Neural cell (in vitro differentiated cells): ENCODE measurements around the gene PAX8. TPM values are rescaled to one million over a fixed set of nuclear protein-coding genes. Genes with fewer than 3 reads are reported as not detected.

Experiments used
- H2AFZ ChIP-seq: fragments of 200-600, 300-800 bp; sonication (generic), shearing (Covaris generic); 2 replicates; pipeline ENCODE4 v1.6.0; 2014; ENCODE audit warnings: low read depth, mild to moderate bottlenecking, antibody characterized with exemption, low read length, moderate library complexity
- H3F3A ChIP-seq: fragments of 200-600 bp; shearing (Covaris generic); 2 replicates; pipeline ENCODE4 v1.6.1; 2016; ENCODE audit warnings: mild to moderate bottlenecking, moderate library complexity, mixed read lengths, antibody characterized with exemption, low read length; ENCODE audit not compliant: insufficient read depth, poor library complexity, severe bottlenecking
- H3K27ac ChIP-seq: fragments of 200-600, 300-800 bp; sonication (generic), shearing (Covaris generic); 2 replicates; pipeline ENCODE4 v1.5.1; 2014; ENCODE audit warnings: mild to moderate bottlenecking, low read length, moderate library complexity
- H3K27me3 ChIP-seq: fragments of 300-800, 200-600 bp; sonication (generic), shearing (Covaris generic); 2 replicates; pipeline ENCODE4 v1.6.0; 2014; ENCODE audit warnings: mild to moderate bottlenecking, low read depth, low read length, moderate library complexity; ENCODE audit not compliant: insufficient read depth
- H3K36me3 ChIP-seq: fragments of 300-800, 200-600 bp; sonication (generic), shearing (Covaris generic); 2 replicates; pipeline ENCODE4 v1.5.1; 2014; ENCODE audit warnings: mild to moderate bottlenecking, antibody characterized with exemption, low read length, moderate library complexity; ENCODE audit not compliant: insufficient read depth
- H3K4me2 ChIP-seq: fragments of 300-800, 200-600 bp; sonication (generic), shearing (Covaris generic); 2 replicates; pipeline ENCODE4 v1.6.0; 2014; ENCODE audit warnings: mild to moderate bottlenecking, low read length
- H3K4me3 ChIP-seq: fragments of 300-800, 200-600 bp; sonication (generic), shearing (Covaris generic); 2 replicates; pipeline ENCODE4 v1.5.1; 2014; ENCODE audit warnings: mild to moderate bottlenecking, low read length, moderate library complexity
- H3K79me2 ChIP-seq: fragments of 200-600 bp; shearing (Covaris generic); replicated peaks from 2 replicates; pipeline ENCODE4 v1.6.0; 2014; ENCODE audit warnings: mild to moderate bottlenecking, low read length, moderate library complexity; ENCODE audit not compliant: insufficient read depth
- H3K9ac ChIP-seq: fragments of 300-800, 200-600 bp; sonication (generic), shearing (Covaris generic); 2 replicates; pipeline ENCODE4 v1.6.1; 2016; ENCODE audit warnings: mild to moderate bottlenecking, low read length, mixed read lengths
- H3K9me2 ChIP-seq: fragments of 200-600 bp; shearing (Covaris generic); 2 replicates; pipeline ENCODE4 v1.6.1; 2016; ENCODE audit warnings: mild to moderate bottlenecking, low read length, mixed read lengths; ENCODE audit not compliant: insufficient read depth
- H3K9me3 ChIP-seq: fragments of 200-600, 300-800 bp; sonication (generic), shearing (Covaris generic); 2 replicates; pipeline ENCODE4 v1.6.1; 2016; ENCODE audit warnings: mild to moderate bottlenecking, mixed run types, low read length, moderate library complexity, mixed read lengths
- H4K20me1 ChIP-seq: fragments of 200-600 bp; shearing (Covaris generic); 2 replicates; pipeline ENCODE4 v1.6.1; 2016; ENCODE audit warnings: mild to moderate bottlenecking, mixed run types; ENCODE audit not compliant: insufficient read depth
- CTCF ChIP-seq: fragments of 450-650 bp; IDR thresholded peaks from 2 replicates; pipeline ENCODE4 v1.5.1; 2014; ENCODE audit warnings: antibody characterized with exemption, mild to moderate bottlenecking, moderate library complexity; ENCODE audit not compliant: poor library complexity, severe bottlenecking
- EP300 ChIP-seq: fragments of 450-650 bp; conservative IDR thresholded peaks from 2 replicates; pipeline ENCODE4 v1.6.1; 2014; ENCODE audit warnings: antibody characterized with exemption, mild to moderate bottlenecking, moderate library complexity; ENCODE audit not compliant: poor library complexity, severe bottlenecking
- EZH2 ChIP-seq: fragments of 200-600, 300-800 bp; shearing (Covaris generic), sonication (generic); IDR thresholded peaks from 2 replicates; pipeline ENCODE4 v1.6.1; 2014; ENCODE audit warnings: antibody characterized with exemption, low read length, borderline replicate concordance, mild to moderate bottlenecking; ENCODE audit not compliant: insufficient read depth, poor library complexity, severe bottlenecking
- MXI1 ChIP-seq: fragments of 450-650 bp; conservative IDR thresholded peaks from 2 replicates; pipeline ENCODE4 v1.6.1; 2014; ENCODE audit warnings: antibody characterized with exemption, mild to moderate bottlenecking; ENCODE audit not compliant: poor library complexity, severe bottlenecking
- POLR2AphosphoS5 ChIP-seq: IDR thresholded peaks from 2 replicates; pipeline ENCODE4 v1.6.1; 2012
- RAD21 ChIP-seq: fragments of 450-650 bp; conservative IDR thresholded peaks from 2 replicates; pipeline ENCODE4 v1.6.1; 2014; ENCODE audit warnings: antibody characterized with exemption, mild to moderate bottlenecking, moderate library complexity
- REST ChIP-seq: IDR thresholded peaks from 2 replicates; pipeline ENCODE4 v1.6.1; 2012; ENCODE audit warnings: borderline replicate concordance
- SMC3 ChIP-seq: fragments of 450-650 bp; conservative IDR thresholded peaks from 2 replicates; pipeline ENCODE4 v1.6.1; 2014; ENCODE audit warnings: antibody characterized with exemption, mild to moderate bottlenecking, moderate library complexity; ENCODE audit not compliant: poor library complexity
- TAF1 ChIP-seq: IDR thresholded peaks from 2 replicates; pipeline ENCODE4 v1.6.1; 2012; ENCODE audit warnings: low read depth
- polyA plus RNA-seq: library from polyadenylated mRNA; depleted of rRNA; stranded (reverse); fragments of >200 nt; gene quantifications from 2 replicates; pipeline ENCODE4 v1.2.3, GENCODE V29; 2014

PAX8 gene
- polyA plus RNA-seq, 1 donor from 2014 or later = not detected

GRCh38 chr2:113183703-113184102 lies 95.0 kb downstream of the PAX8 start:
- H4K20me1 ChIP-seq = no peaks in the 10 kb centered on the region
- TF ChIP-seq SMC3 = no peak
- TF ChIP-seq RAD21 = no peak
- no peak for TF ChIP-seq MXI1
- TF ChIP-seq POLR2AphosphoS5 = no peak
- TF ChIP-seq TAF1 = no peak
- no peak for TF ChIP-seq EZH2
- no peak overlapping the region for H2AFZ ChIP-seq
- H3K9ac ChIP-seq = no peak overlapping the region
- no peaks in the 10 kb centered on the region for H3K36me3 ChIP-seq
- H3K9me2 ChIP-seq = no peaks in the 10 kb centered on the region
- no peaks in the 10 kb centered on the region for H3K79me2 ChIP-seq
- no peak overlapping the region for H3K27ac ChIP-seq
- H3K27me3 ChIP-seq = no peaks in the 10 kb centered on the region
- no peaks in the 10 kb centered on the region for H3F3A ChIP-seq
- H3K4me3 ChIP-seq = no peak overlapping the region
- no peaks in the 10 kb centered on the region for H3K9me3 ChIP-seq
- H3K4me2 ChIP-seq = no peak overlapping the region

GRCh38 chr2:113183264-113183663 lies 95.5 kb downstream of the PAX8 start:
- Histone ChIP-seq H3K9ac (no peak overlapping the region), H3K36me3 (no peaks in the 10 kb centered on the region), H3K4me2 (no peak overlapping the region), H3K27me3 (no peaks in the 10 kb centered on the region), H4K20me1 (no peaks in the 10 kb centered on the region), H3K4me3 (no peak overlapping the region), H3K27ac (no peak overlapping the region), H3F3A (no peaks in the 10 kb centered on the region), H3K9me2 (no peaks in the 10 kb centered on the region), H3K79me2 (no peaks in the 10 kb centered on the region), H2AFZ (no peak overlapping the region), H3K9me3 (no peaks in the 10 kb centered on the region)
- TF ChIP-seq CTCF = no peak
- no peak for TF ChIP-seq RAD21
- no peak for TF ChIP-seq TAF1
- TF ChIP-seq EP300 = no peak
- no peak for TF ChIP-seq EZH2
- TF ChIP-seq REST = no peak
- no peak for TF ChIP-seq POLR2AphosphoS5
- TF ChIP-seq MXI1 = no peak
- no peak for TF ChIP-seq SMC3
